GM12878 (cell line): Measurements from ENCODE around the gene AUNIP. TPM values are rescaled to one million over a fixed set of nuclear protein-coding genes. Genes with fewer than 3 reads are reported as not detected.

Source experiments
- BACH1 ChIP-seq: fragments of 450-650 bp; IDR thresholded peaks from 2 replicates; pipeline ENCODE4 v1.6.1; 2017; ENCODE audit warnings: mild to moderate bottlenecking, borderline replicate concordance
- CBX5 ChIP-seq: sonication (generic); IDR thresholded peaks from 2 replicates; pipeline ENCODE4 v1.6.1; 2016; ENCODE audit warnings: low read depth, moderate library complexity, mild to moderate bottlenecking, inconsistent platforms
- CTCF ChIP-seq, 3 experiments: IDR thresholded peaks in 2 of 3; conservative IDR thresholded peaks in 1 of 3; 2 replicates each; pipeline ENCODE4 v1.5.1; 2011; ENCODE audit warnings: low read depth in 3 of 3, low read length in 3 of 3, mild to moderate bottlenecking in 3 of 3, control low read depth in 2 of 3, moderate library complexity in 2 of 3, inconsistent platforms in 1 of 3, mixed read lengths in 1 of 3; ENCODE audit not compliant: control insufficient read depth in 2 of 3, insufficient read depth in 1 of 3; ENCODE audit errors: extremely low read depth in 1 of 3
- FOXK2 ChIP-seq: fragments of 450-650 bp; IDR thresholded peaks from 2 replicates; pipeline ENCODE4 v1.6.1; 2017; ENCODE audit warnings: mild to moderate bottlenecking, moderate library complexity
- IRF5 ChIP-seq: fragments of 450-650 bp; IDR thresholded peaks from 2 replicates; pipeline ENCODE4 v1.6.1; 2017; ENCODE audit warnings: borderline replicate concordance
- JUND ChIP-seq: IDR thresholded peaks from 2 replicates; pipeline ENCODE4 v1.6.1; 2012; ENCODE audit warnings: low read depth, mild to moderate bottlenecking, low read length, improper control_type of control experiment, moderate library complexity
- KAT2A ChIP-seq: conservative IDR thresholded peaks from 2 replicates; pipeline ENCODE4 v1.6.1; 2011; ENCODE audit warnings: low read depth, low read length; ENCODE audit not compliant: control insufficient read depth
- MYB ChIP-seq: fragments of 150-350 bp; IDR thresholded peaks from 2 replicates; pipeline ENCODE4 v1.6.1; 2014; ENCODE audit warnings: mild to moderate bottlenecking, low read depth, low read length, borderline replicate concordance
- NFYB ChIP-seq: IDR thresholded peaks from 2 replicates; pipeline ENCODE4 v1.6.1; 2011; ENCODE audit warnings: low read depth, mild to moderate bottlenecking, low read length, improper control_type of control experiment, moderate library complexity; ENCODE audit not compliant: insufficient read depth
- NR2C1 ChIP-seq: fragments of 450-650 bp; IDR thresholded peaks from 2 replicates; pipeline ENCODE4 v1.6.1; 2017; ENCODE audit warnings: antibody characterized with exemption, mild to moderate bottlenecking, moderate library complexity
- NR2C2 ChIP-seq: IDR thresholded peaks from 2 replicates; pipeline ENCODE4 v1.6.1; 2011; ENCODE audit warnings: borderline replicate concordance, low read depth; ENCODE audit not compliant: control insufficient read depth, insufficient read length
- NR2F1 ChIP-seq: fragments of 450-650 bp; conservative IDR thresholded peaks from 2 replicates; pipeline ENCODE4 v1.6.1; 2017; ENCODE audit warnings: mild to moderate bottlenecking
- RAD51 ChIP-seq: fragments of 450-650 bp; IDR thresholded peaks from 2 replicates; pipeline ENCODE4 v1.6.1; 2016; ENCODE audit warnings: moderate library complexity, mild to moderate bottlenecking, inconsistent platforms
- RBBP5 ChIP-seq: fragments of 200-600 bp; sonication (generic); conservative IDR thresholded peaks from 2 replicates; pipeline ENCODE4 v1.6.1; 2016
- REST ChIP-seq: IDR thresholded peaks from 2 replicates; pipeline ENCODE4 v1.6.1; 2012; ENCODE audit warnings: mild to moderate bottlenecking, low read depth, low read length
- SIX5 ChIP-seq: IDR thresholded peaks from 2 replicates; pipeline ENCODE4 v1.6.1; 2011; ENCODE audit warnings: mild to moderate bottlenecking, low read depth, low read length, moderate library complexity; ENCODE audit not compliant: severe bottlenecking
- SREBF2 ChIP-seq: IDR thresholded peaks from 2 replicates; pipeline ENCODE4 v1.6.1; 2012; ENCODE audit warnings: mild to moderate bottlenecking, low read length
- TAF1 ChIP-seq: IDR thresholded peaks from 2 replicates; pipeline ENCODE4 v1.6.1; 2011; ENCODE audit warnings: mild to moderate bottlenecking, low read depth, low read length, borderline replicate concordance
- ZNF384 ChIP-seq: IDR thresholded peaks from 2 replicates; pipeline ENCODE4 v1.6.1; 2012; ENCODE audit warnings: low read depth, mild to moderate bottlenecking, low read length, improper control_type of control experiment, borderline replicate concordance
- ZNF687 ChIP-seq: fragments of 450-650 bp; IDR thresholded peaks from 2 replicates; pipeline ENCODE4 v1.6.1; 2017; ENCODE audit warnings: mild to moderate bottlenecking, moderate library complexity
- polyA plus RNA-seq, 11 experiments: library from polyadenylated mRNA; depleted of rRNA in 4 of 11; unstranded in 6 of 11; stranded (reverse) in 5 of 11; fragments of >200 nt; fragmentation: Nextera tagmentation in 4 of 11; fragmentation: Illumina TruSeq in 1 of 11; extraction: Ambion mirVana in 4 of 11; extraction: Trizol in 1 of 11; gene quantifications; 1 replicate in 1 of 11; 2 replicates in 10 of 11; pipeline versions ENCODE4 v1.2.1 to v1.2.3, GENCODE V29; 2011 to 2016; ENCODE audit warnings: inconsistent platforms in 2 of 11, missing spikeins in 2 of 11, low read depth in 1 of 11
- total RNA-seq, 4 experiments: library from RNA; depleted of rRNA in 3 of 4; stranded (reverse); fragments of >200 nt in 3 of 4; fragmentation: Illumina TruSeq in 1 of 4; extraction: Trizol in 1 of 4; gene quantifications; 2 replicates each; pipeline versions ENCODE4 v1.2.1 to v1.2.3, GENCODE V29; 2013 to 2021

The AUNIP gene
- total and polyA plus RNA-seq, 10 of the 15 experiments (the other 5 are each of a cell fraction or from before 2014, with no cell fraction given): 3.9 to 20.0 (median 12.7) TPM

- TF ChIP-seq IRF5 (no peak), REST (no peak), SIX5 (no peak), NR2C1 (peak; percentile 29), BACH1 (no peak; the same call in 1 of the 2 replicates), JUND (no peak), CBX5 (no peak), NFYB (no peak), TAF1 (0 out of 2 replicates have a peak, but pooled peaks have one; percentile 18), KAT2A (no peak), ZNF384 (no peak), MYB (no peak), RBBP5 (no peak), CTCF (IDR thresholded peaks at IDR 0.05 in 2 of 3, conservative IDR thresholded peaks at IDR 0.05 in 1 of 3; ENCODE audit: control insufficient read depth in 2 of 3, extremely low read depth in 1 of 3, insufficient read depth in 1 of 3, low read depth in 3 of 3, low read length in 3 of 3) (no peak), FOXK2 (no peak), NR2C2 (no peak), RAD51 (no peak), SREBF2 (no peak), ZNF687 (peak; percentile 98), NR2F1 (peak; percentile 59)
Observed at GRCh38 chr1:25875154-25875855, 16.0 kb upstream of the AUNIP start, which contains the start of gene PAQR7 (continued).
